ENCODE data around the gene ANHX.

Gene ANHX

DNA sequence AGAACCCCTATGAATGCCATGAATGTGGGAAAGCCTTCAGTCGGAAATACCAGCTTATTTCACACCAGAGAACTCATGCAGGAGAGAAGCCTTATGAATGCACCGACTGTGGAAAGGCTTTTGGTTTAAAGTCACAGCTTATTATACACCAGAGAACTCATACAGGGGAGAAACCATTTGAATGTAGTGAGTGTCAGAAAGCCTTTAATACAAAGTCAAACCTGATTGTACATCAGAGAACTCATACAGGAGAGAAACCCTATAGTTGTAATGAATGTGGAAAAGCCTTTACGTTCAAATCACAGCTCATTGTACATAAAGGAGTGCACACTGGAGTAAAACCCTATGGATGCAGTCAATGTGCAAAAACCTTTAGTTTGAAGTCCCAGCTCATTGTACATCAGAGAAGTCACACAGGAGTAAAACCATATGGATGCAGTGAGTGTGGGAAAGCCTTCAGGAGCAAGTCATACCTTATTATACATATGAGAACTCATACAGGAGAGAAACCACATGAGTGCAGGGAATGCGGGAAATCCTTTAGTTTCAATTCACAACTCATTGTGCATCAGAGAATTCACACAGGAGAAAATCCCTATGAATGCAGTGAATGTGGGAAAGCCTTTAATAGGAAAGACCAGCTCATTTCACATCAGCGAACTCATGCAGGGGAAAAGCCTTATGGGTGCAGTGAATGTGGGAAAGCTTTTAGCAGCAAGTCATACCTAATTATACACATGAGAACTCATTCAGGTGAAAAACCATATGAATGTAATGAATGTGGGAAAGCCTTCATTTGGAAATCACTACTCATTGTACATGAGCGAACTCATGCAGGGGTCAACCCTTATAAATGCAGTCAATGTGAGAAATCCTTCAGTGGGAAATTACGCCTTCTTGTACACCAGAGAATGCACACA, 32.1 kb downstream of the ANHX start:
- no peak for DNase-seq (ENCODE audit: extremely low read depth, low read depth)
- TF ChIP-seq, protein P1, sequence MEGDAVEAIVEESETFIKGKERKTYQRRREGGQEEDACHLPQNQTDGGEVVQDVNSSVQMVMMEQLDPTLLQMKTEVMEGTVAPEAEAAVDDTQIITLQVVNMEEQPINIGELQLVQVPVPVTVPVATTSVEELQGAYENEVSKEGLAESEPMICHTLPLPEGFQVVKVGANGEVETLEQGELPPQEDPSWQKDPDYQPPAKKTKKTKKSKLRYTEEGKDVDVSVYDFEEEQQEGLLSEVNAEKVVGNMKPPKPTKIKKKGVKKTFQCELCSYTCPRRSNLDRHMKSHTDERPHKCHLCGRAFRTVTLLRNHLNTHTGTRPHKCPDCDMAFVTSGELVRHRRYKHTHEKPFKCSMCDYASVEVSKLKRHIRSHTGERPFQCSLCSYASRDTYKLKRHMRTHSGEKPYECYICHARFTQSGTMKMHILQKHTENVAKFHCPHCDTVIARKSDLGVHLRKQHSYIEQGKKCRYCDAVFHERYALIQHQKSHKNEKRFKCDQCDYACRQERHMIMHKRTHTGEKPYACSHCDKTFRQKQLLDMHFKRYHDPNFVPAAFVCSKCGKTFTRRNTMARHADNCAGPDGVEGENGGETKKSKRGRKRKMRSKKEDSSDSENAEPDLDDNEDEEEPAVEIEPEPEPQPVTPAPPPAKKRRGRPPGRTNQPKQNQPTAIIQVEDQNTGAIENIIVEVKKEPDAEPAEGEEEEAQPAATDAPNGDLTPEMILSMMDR (IDR thresholded peaks at IDR 0.05; ENCODE audit: low read depth, low read length), result no peak

DNA sequence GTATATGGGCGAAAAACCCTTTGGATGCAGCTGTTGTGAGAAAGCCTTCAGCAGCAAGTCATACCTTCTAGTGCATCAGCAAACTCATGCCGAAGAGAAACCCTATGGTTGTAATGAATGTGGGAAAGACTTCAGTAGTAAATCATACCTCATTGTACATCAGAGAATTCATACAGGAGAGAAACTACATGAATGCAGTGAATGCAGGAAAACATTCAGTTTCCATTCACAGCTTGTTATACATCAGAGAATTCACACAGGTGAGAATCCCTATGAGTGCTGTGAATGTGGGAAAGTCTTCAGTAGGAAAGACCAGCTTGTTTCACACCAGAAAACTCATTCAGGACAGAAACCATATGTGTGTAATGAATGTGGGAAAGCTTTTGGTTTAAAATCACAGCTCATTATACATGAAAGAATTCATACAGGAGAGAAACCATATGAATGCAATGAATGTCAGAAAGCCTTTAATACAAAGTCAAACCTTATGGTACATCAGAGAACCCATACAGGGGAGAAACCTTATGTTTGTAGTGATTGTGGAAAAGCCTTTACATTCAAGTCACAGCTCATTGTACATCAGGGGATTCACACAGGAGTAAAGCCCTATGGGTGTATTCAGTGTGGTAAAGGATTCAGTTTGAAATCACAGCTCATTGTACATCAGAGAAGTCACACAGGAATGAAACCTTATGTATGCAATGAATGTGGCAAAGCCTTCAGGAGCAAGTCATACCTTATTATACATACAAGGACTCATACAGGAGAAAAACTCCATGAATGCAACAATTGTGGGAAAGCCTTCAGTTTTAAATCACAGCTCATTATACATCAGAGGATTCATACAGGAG, 33.0 kb downstream of the ANHX start:
- TF ChIP-seq, protein P1 (IDR thresholded peaks at IDR 0.05; ENCODE audit: low read depth, low read length), result no peak
- DNase-seq (ENCODE audit: extremely low read depth, low read depth), result no peak

DNA sequence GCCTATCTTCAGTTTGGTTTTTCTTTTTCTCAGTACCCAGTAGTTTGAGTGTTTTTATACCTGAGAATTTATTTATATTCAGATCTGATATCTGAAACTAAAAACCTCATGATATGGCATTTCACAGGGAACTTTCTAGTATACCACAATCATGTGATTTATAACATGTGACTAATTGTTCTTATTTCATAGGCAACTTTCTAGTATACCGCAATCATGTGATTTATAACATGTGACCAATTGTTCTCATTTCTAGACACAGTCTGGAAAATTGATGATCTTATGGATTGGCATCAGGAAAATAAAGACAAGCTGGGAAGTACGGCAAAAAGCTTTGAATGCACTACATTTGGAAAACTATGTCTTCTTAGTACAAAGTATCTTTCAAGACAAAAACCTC, 33.8 kb downstream of the ANHX start:
- DNase-seq (ENCODE audit: extremely low read depth, low read depth), result no peak
- TF ChIP-seq, protein P1 (IDR thresholded peaks at IDR 0.05; ENCODE audit: low read depth, low read length), result no peak

DNA sequence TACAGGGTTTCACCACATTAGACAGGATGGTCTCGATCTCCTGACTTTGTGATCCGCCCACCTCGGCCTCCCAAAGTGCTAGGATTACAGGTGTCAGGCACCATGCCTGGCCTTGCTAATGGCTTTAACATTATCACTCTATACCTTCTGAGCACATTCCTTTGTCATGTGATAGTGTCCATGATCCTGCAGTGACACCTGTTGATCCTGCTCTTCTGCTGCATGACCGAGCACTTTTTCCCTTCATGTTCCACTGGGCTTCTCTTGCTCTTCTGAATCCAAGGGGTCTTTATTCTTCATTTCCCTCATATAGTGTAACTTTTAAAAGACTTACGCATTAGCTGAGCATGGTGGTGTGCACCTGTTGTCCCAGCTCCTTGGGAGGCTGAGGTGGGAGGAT, 42.8 kb downstream of the ANHX start:
- TF ChIP-seq, protein P1 (IDR thresholded peaks at IDR 0.05; ENCODE audit: low read depth, low read length), result no peak

DNA sequence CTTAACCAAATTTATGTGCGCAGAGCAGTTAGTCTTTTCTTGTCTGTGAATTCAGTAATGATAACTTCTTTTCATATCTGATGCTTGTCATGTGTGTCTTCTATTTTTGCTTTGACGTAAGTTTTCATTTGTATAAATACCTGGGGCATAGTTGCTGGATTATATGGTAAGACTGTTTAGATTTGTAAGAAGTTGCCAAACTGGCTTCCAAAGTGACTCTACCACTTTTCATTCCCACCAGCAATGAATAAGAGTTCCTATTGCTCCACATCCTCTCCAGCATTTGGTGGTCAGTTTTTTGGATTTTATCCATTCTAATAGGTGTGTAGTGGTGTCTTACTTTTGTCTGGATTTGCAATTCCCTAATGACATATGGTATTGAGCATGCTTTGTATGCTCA, 45.5 kb downstream of the ANHX start:
- TF ChIP-seq, protein P1 (IDR thresholded peaks at IDR 0.05; ENCODE audit: low read depth, low read length), result no peak
- DNase-seq (ENCODE audit: extremely low read depth, low read depth), result no peak

More for the DNA sequence above, 42.8 kb downstream of the ANHX start:
- no peak for DNase-seq (ENCODE audit: extremely low read depth, low read depth)

DNA sequence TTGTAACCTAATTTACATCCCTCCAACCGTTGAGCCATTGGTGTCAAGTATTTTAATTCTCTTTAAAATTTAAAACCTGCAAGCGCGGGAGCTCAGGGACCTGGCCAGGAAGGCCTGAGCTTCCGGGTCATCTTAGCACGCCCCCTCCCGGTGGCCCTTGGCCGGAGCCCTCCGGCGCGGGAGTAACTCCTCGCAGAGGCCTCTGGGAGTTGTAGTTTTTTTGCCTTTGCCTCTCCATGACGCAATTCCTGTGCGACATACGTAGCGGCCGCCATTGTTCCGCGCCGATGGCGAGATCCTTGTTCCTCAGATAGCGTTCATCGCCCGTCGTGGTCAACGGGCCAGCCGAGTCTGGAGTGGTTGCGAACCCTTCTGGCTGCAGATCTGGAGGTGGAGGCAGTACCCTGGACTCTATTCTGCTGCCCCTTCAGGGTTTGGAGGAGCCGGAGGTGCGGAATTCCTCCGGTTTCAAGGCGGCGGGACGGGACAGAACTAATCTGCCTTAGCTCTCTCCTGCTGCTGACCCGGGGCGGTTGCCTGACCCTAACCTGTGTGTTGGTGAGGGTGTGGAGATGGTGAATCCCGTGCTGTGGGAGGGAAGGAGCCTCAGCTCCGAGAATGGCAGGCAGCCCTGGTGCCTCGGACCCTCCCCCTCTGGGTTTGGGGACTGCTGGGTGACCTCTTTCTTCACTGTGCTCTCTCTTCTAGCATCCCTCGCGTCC, 54.3 kb downstream of the ANHX start, which contains the start of gene ZNF268:
Gene ZNF268, plus strand, starts transcription at position 258 of the 722 bp plus-strand sequence. CDS start 503 bp downstream, outside the sequence.
- TF ChIP-seq, protein P1 (IDR thresholded peaks at IDR 0.05; ENCODE audit: low read depth, low read length), result peak; percentile 84

More for the DNA sequence above, 54.3 kb downstream of the ANHX start, which contains the start of gene ZNF268:
- DNase-seq (ENCODE audit: extremely low read depth, low read depth), result peak; percentile 75

Data from AG09319 (cell line).